Brain pericyte (primary cell): ENCODE data around the gene RD3L.

ENCODE experiments used
- DNase-seq: peaks from one replicate; pipeline ENCODE4 v3.0.0-alpha.2; 2012; ENCODE audit warnings: low read depth, low spot score

The RD3L gene

DNA sequence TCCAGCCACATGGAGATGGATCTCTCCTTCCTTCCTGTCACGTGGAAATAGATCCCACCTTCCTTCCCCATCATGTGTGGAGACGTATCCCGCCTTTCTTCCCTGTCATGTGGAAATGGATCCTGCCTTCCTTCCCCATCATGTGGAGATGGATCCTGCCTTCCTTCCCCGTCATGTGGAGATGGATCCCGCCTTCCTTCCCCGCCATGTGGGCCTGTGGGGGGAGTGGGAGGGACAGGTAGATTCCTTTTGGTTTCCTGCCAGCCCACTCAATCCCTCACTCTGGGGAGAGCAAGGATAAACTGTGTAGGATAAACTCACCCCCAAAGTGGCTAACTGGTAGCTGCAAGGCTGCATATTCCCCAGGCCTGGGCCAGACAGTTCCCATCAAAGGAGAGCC, 45.8 kb downstream of the RD3L start:
- DNase-seq, result no peak

GRCh38 chr14:103894723-103895059, 47.6 kb downstream of the RD3L start:
- no peak for DNase-seq

- no peak for DNase-seq
Measured at GRCh38 chr14:103894034-103894722, 48.2 kb downstream of the RD3L start.

GRCh38 chr14:103892247-103892646, 50.1 kb downstream of the RD3L start:
- no peak for DNase-seq

DNA sequence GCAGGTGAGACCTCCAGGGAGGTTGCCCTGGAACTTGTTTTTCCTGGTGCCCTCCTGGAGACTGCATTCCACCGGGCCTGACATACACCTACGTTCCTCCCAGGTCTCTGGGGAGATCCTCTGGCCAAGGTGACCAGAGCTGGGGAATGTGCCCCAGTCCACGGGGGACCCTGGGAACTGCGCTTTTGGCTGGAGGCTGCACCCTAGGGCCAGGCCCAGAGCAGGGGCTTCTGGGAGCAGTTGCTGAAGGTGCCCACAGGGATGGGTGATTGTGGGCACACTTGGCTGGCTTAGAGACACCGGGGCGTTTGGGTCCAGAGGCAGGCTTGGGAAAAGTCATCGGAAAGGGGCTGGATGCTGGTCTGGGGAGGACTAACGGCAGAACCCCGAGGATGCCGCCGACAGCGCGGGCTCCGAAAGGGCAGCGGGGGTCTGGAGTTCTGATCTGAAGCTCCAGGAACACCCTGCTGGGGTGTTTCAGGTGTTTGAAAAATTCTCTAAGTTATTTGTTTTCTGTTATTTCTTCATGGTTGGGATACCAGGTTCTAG, 50.6 kb downstream of the RD3L start:
- no peak for DNase-seq

DNA sequence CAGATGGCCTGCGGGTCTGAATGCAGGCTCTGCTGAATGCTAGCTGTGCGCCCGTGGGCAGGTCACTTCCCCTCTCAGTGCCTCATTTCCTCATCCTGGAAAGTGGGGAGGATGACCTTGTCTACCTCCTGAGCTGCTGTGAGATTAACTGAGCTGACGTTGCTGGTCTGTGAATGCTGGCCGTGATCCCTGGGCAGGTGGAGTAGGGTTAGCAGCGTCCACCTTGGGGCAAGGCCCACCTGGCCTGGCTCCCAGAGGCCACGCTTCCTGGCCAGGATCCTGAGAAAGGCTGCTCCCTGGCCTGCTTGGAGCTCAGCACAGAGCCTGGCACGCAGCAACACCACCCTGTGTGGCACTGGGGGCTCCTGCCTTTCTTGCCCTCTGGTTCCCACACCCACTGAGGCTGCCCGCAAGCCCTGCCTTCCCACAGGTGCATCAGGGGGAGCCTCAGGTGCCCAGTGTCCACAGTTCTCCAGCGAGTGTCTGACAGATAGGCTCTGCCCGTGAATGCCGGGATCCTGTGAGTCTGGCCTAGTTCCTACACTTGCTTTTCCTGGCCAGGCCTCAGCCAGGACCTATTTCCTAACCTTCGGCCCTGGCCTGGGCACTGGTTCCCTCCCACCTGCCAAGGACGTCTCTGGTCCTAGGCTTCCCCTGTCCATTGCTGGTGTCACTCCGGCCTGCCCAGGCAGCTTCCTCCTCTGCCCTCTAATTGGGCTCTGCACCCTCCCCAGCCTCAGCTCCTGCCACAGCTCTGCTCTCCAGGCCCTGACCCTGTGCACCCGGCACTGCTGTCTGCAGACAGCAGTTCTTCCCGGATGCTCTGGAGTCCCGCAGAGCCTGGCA, 51.3 kb downstream of the RD3L start:
- no peak for DNase-seq
